Subcutaneous adipose tissue (tissue), 4 donors: ENCODE measurements around the gene UTRN. TPM values are rescaled to one million over a fixed set of nuclear protein-coding genes. Genes with fewer than 3 reads are reported as not detected.

Source experiments
- total RNA-seq, 4 donors: library from RNA; depleted of rRNA; stranded (reverse); fragments of >200 nt; gene quantifications; one replicate each; pipeline ENCODE4 v1.1.0, GENCODE V29; 2016
- TF ChIP-seq, protein P1 (sequence below): fragments of 450-650 bp; IDR thresholded peaks from one replicate; pipeline ENCODE4 v1.5.1; 2016; ENCODE audit warnings: low read depth, mild to moderate bottlenecking, control low read depth, antibody characterized with exemption, moderate library complexity

Gene UTRN
- total RNA-seq, 4 donors from 2014 or later, result 157 to 278 (median 236) TPM

- TF ChIP-seq, protein P1, sequence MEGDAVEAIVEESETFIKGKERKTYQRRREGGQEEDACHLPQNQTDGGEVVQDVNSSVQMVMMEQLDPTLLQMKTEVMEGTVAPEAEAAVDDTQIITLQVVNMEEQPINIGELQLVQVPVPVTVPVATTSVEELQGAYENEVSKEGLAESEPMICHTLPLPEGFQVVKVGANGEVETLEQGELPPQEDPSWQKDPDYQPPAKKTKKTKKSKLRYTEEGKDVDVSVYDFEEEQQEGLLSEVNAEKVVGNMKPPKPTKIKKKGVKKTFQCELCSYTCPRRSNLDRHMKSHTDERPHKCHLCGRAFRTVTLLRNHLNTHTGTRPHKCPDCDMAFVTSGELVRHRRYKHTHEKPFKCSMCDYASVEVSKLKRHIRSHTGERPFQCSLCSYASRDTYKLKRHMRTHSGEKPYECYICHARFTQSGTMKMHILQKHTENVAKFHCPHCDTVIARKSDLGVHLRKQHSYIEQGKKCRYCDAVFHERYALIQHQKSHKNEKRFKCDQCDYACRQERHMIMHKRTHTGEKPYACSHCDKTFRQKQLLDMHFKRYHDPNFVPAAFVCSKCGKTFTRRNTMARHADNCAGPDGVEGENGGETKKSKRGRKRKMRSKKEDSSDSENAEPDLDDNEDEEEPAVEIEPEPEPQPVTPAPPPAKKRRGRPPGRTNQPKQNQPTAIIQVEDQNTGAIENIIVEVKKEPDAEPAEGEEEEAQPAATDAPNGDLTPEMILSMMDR, result no peak
Measured at GRCh38 chr6:144284478-144284782, 705 bp upstream of the UTRN start.

DNA sequence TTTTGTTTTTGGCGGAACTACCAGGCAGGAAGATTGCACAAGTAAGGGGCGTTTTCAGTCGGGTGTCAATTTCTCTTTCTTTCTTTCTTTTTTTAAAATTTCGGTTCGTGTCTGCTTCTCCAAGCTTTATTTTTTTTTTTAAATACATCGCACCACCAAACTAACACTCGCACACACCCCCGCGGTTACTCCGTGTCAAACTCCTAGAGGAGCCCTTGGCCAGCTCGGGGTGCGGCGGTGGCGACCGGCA is 338 bp downstream of the UTRN start:
- TF ChIP-seq, protein P1, result no peak

DNA sequence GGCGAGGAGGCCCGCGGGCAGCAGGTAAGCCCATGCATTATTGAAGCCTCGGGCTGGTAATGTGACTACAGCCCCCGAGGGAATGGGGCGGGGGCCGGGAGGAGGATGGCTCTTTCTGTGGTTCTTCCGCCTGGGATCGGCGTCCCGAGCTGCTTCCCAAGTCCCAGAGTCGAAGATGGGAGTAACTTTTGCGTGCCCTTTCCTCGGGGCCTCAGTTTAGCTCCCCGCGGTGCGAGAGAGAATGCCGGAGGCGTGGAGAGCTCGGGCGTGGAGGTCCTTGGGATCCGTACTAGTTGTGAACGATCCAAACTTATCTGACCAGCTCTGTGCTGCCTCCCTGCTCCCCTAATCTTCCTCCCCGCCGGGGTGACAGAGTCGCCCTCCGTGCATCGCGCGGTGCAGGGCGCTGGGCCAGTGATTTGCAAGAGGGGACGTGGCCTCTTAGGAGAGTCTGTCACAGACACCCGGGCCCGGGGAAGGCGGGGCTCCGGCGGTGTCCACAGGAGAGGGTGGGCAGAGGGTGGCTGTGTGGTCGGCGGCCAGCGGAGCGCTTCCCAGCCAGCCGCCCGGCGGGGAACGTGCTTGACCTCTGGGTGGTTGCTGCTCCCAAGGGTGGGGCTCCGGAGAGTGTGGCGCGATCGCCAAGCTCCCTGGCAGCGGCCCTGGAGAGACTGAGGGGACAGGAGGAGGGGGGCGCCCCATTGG is 815 bp downstream of the UTRN start:
- TF ChIP-seq, protein P1, result no peak

DNA sequence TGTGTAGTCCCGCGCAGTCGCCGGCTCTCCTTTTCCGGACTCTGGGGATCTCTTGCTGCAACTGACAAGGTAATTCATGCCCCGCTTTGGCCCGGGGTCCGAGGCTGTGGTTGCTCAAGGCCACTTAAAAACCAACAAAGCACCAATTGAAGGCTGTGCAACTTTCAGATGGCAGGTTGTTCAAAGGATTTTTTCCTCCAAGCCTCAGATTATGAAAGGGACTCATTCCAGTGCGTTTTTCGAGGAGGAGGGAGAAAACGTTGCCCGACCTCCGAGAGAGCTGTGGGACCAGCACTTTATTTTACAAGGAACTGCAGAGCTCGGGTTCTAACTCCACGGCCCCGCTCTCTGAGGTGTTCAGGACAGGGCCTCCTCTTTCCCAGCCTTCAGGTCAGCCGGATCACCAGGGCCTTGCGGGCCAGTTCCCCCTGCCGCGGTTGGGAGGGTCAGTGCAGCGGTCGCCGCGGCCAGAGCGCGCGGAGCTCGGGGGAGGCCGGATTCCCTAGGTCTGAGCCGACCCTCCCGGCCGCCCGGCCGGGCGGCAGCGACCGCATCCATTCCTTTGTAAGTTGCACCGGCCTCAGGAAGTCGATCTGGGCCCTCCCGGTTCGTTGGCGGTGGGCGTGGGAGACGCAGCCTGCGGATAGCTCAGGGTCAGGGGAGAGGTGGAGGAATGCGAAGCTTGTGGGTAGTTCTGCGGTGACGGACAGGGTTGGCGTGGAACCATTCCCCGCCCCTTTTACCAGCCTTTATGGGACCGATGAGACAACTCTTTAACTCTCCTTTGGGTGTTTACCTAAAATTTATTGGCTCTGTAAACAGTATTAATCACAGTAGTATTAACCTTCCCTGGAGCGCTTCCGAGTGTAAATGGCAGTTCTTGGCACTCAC is 1.6 kb downstream of the UTRN start:
- TF ChIP-seq, protein P1, result no peak

DNA sequence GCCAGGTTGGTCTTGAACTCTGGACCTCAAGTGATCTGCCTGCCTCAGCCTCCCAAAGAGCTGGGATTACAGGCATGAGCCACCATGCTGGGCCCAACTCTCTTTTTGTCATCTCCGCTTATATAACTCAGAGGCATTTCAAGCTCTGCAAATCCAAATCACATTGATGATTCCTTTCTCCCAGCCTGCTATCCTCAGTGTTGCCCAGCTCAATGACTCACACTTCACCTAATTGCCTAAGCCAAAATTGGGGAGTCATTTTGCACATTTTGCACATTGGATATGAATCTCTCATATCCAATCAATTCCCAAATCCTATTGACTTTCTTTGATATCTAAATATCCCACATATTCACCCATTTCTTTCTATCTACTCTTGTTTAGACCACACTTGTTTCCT is 3.9 kb downstream of the UTRN start:
- TF ChIP-seq, protein P1, result no peak

DNA sequence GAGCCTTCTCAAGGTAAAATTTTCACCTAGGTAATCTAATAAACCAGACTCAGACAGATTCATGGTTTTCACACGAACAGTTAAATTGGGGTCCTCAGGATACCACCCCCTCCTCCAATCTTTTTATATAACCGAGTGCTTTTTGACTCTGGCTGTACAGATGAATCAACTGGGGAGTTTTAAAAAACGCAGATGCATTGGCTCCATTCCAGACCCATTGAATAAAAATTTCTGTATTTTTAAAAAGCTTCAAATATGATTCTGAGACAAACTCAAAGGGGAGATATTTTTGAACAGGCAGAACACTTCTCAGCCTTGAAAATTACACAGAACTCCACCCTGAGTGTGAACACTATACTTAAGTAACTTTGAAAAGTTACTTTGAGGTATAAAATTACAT is 7.2 kb downstream of the UTRN start:
- TF ChIP-seq, protein P1, result no peak

DNA sequence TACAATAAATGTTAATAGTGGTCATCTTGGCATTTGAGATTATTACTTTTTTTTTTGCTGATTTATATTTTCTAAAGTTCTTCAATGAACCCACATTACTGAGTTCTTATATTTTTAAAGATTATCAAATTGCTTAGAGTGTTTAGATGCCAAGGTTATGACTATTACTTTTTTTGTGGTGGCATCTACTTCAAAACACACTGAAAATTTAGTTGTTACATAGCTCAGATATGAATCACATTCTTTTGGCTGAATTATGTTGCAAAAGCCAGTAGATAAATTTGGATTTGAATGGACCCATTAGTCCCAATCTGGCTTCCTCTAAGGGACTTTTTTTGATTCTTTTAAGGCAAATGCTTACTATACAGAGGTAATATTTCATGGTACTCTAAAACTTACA is 8.9 kb downstream of the UTRN start:
- TF ChIP-seq, protein P1, result no peak
